Tibial artery (tissue), 4 donors: ENCODE data around the gene DNAJC27.

Experiments
- DNase-seq, 2 donors: peaks; one replicate each; pipeline ENCODE4 v3.0.0-alpha.2; 2019
- H3K27ac ChIP-seq, 2 donors: fragments of 200-600 bp; sonication (generic) in 1 of 2; 1 replicate in 1 of 2; 2 replicates in 1 of 2; pipeline ENCODE4 v1.5.1; 2018 to 2019; ENCODE audit warnings: mild to moderate bottlenecking in 1 of 2
- H3K27me3 ChIP-seq, 2 donors: fragments of 200-600 bp; sonication (generic) in 1 of 2; one replicate each; pipeline versions ENCODE4 v1.5.1 to v1.6.0; 2016 to 2019
- H3K36me3 ChIP-seq, 3 donors: fragments of 200-600 bp; sonication (generic) in 2 of 3; one replicate each; pipeline ENCODE4 v1.5.1; 2016 to 2019; ENCODE audit warnings: mild to moderate bottlenecking in 2 of 3
- H3K4me1 ChIP-seq, 4 donors: fragments of 200-600 bp; sonication (generic) in 2 of 4; 1 replicate in 3 of 4; 2 replicates in 1 of 4; pipeline ENCODE4 v1.5.1; 2016 to 2019
- H3K4me3 ChIP-seq, 2 donors: fragments of 200-600 bp; sonication (generic) in 1 of 2; 1 replicate in 1 of 2; 2 replicates in 1 of 2; pipeline ENCODE4 v1.5.1; 2018 to 2019; ENCODE audit warnings: mild to moderate bottlenecking in 2 of 2
- H3K9me3 ChIP-seq, 3 donors: fragments of 200-600 bp; sonication (generic) in 1 of 3; one replicate each; pipeline ENCODE4 v1.5.1; 2016 to 2019
- intact Hi-C: fragments of 100-400 bp; cut with DNase I; formaldehyde crosslinking; loops from one replicate; pipeline ENCODE4 v1.15.0; 2023; ENCODE audit warnings: low total_unique reads
- TF ChIP-seq, protein P1 (sequence below), 2 experiments: fragments of 200-600 bp in 1 of 2; fragments of 450-650 bp in 1 of 2; IDR thresholded peaks; one replicate each; pipeline ENCODE4 v1.5.1; 2017 to 2019; ENCODE audit warnings: antibody characterized with exemption in 2 of 2, mild to moderate bottlenecking in 1 of 2, moderate library complexity in 1 of 2

The DNAJC27 gene

DNA sequence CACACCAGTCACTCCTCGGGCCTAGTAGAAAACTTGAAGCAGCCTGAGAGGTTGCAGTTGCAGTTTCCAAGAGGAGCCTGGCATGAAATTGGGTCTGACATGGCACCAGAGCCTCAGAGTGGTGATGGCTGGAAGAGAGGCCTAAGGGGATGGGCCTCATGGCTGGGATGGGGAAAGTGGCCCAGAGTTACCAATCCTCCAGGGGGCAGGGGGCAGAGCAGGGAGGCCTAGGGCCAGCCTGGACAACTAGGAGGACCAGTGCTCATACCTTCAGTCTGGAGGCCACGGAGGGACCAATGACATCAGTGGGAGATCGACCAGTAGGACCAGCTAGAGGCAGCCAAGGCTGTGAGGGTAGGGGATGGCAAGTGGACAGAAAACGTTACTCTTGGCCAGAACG lies 36.6 kb downstream of the DNAJC27 start:
- H3K4me1 ChIP-seq: peaks cover 0 to 6% (median 2%) of the 10 kb centered on the region in 4 donors
- intact Hi-C loops: no loop called here
- no peaks in the 10 kb centered on the region for H3K36me3 ChIP-seq
- H3K4me3 ChIP-seq: no peak overlapping the region
- TF ChIP-seq, protein P1, sequence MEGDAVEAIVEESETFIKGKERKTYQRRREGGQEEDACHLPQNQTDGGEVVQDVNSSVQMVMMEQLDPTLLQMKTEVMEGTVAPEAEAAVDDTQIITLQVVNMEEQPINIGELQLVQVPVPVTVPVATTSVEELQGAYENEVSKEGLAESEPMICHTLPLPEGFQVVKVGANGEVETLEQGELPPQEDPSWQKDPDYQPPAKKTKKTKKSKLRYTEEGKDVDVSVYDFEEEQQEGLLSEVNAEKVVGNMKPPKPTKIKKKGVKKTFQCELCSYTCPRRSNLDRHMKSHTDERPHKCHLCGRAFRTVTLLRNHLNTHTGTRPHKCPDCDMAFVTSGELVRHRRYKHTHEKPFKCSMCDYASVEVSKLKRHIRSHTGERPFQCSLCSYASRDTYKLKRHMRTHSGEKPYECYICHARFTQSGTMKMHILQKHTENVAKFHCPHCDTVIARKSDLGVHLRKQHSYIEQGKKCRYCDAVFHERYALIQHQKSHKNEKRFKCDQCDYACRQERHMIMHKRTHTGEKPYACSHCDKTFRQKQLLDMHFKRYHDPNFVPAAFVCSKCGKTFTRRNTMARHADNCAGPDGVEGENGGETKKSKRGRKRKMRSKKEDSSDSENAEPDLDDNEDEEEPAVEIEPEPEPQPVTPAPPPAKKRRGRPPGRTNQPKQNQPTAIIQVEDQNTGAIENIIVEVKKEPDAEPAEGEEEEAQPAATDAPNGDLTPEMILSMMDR (IDR thresholded peaks at IDR 0.05): no peak
- no peaks in the 10 kb centered on the region for H3K9me3 ChIP-seq
- no peak for DNase-seq
- H3K27ac ChIP-seq: no peak overlapping the region
- H3K27me3 ChIP-seq: no peaks in the 10 kb centered on the region

DNA sequence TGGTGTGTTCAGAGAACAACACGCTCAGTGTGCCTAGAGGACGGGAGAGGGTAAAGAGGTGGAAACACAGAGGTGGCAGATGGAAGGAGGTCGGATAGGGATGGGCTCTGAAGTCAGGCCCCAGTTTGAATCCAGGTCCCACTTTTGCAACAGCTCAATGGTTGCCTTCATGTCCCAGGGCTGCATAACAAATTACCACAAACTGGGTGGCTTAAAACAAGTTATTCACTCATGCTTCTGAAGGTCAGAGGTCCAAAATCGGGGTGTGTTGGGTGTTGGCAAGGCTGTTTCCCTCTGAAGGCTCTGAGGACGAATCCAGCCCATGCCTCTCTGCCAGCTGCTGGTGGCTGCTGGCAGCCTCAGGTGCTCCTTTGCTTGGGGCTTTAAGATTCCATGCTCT lies 39.0 kb downstream of the DNAJC27 start:
- TF ChIP-seq, protein P1 (IDR thresholded peaks at IDR 0.05): no peak
- H3K27ac ChIP-seq: no peak overlapping the region
- H3K27me3 ChIP-seq: no peaks in the 10 kb centered on the region
- DNase-seq: no peak
- H3K9me3 ChIP-seq: no peaks in the 10 kb centered on the region
- H3K36me3 ChIP-seq: no peaks in the 10 kb centered on the region
- H3K4me1 ChIP-seq: peaks cover 0 to 6% (median 2%) of the 10 kb centered on the region in 4 donors
- H3K4me3 ChIP-seq: no peak overlapping the region
- intact Hi-C loops: no loop called here

DNA sequence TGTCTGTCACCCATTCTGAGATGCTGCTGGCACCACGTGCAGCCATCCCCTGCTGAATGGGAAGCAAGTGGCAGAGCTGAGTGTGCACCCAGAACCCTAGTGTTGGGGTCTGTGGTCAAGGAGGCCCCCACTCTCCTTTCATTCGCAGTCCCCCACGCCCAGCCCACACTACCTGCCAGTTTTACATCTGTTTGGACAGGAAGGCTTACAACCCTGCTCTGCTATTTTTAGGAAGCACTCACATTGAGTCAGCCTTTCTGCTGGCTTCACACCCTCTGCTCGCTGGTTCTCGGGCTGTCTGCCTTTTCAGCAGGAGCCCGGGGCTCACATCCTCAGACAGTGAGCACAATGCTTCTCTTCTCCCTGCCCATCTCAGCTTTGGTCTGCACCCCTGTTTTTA lies 41.0 kb downstream of the DNAJC27 start:
- Histone ChIP-seq H3K4me3 (no peak overlapping the region), H3K9me3 (no peaks in the 10 kb centered on the region), H3K4me1 (peaks cover 0 to 20% (median 5%) of the 10 kb centered on the region in 4 donors), H3K36me3 (no peaks in the 10 kb centered on the region), H3K27me3 (no peaks in the 10 kb centered on the region), H3K27ac (no peak overlapping the region)
- TF ChIP-seq, protein P1 (IDR thresholded peaks at IDR 0.05): no peak
- DNase-seq: no peak
- intact Hi-C loops: no loop called here

DNA sequence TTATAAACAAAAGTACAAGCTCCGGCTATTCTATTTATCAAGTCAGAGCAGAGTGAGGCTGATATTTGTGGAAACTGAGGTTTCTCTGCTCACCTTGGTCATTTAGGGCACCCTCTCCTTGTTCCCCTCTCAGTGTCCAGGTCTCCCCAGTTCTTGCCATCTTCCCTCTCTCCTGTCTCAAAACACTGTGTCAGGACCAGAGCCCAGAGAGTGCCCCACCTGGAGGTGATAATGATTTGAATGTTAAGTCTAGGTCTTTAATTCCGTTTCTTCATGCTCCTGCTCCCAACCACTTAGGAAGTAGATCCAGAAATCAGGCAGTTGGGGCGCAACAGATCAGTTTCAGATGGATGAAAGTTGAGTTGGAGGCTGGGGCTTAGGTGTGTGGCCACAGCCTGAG lies 42.5 kb downstream of the DNAJC27 start:
- Histone ChIP-seq H3K36me3 (no peaks in the 10 kb centered on the region), H3K9me3 (no peaks in the 10 kb centered on the region)
- TF ChIP-seq, protein P1 (IDR thresholded peaks at IDR 0.05): no peak

DNA sequence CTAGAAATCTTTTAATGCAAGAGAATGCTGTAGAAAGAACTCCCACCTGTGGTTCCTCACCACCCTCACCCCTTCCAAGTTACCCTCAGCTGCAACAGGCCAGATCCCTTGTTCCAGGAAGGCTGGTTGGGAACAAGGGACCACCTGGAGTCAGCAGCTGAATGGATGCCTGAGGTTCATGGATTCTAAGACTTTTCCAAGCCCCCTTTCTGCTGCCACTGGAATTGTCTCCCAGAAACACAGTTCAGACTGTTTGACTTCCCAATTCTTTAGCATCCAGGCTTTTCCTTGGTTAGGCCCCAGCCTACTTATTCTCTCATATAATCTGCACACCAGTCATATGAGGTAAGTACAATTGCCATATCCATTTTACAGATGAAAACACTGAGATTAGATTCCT lies 43.7 kb downstream of the DNAJC27 start:
- TF ChIP-seq, protein P1 (IDR thresholded peaks at IDR 0.05): no peak
- Histone ChIP-seq H3K36me3 (no peaks in the 10 kb centered on the region), H3K27ac (peak overlapping the region in 1 of 2 donors; percentile 73), H3K4me1 (peaks cover 0 to 20% (median 5%) of the 10 kb centered on the region in 4 donors), H3K9me3 (no peaks in the 10 kb centered on the region), H3K27me3 (no peaks in the 10 kb centered on the region), H3K4me3 (no peak overlapping the region)
- DNase-seq: no peak
- intact Hi-C loops: no loop called here

More for the DNA sequence above, 42.5 kb downstream of the DNAJC27 start:
- Histone ChIP-seq H3K27me3 (no peaks in the 10 kb centered on the region), H3K4me3 (no peak overlapping the region), H3K27ac (no peak overlapping the region), H3K4me1 (peaks cover 0 to 20% (median 5%) of the 10 kb centered on the region in 4 donors)
- no peak for DNase-seq
- intact Hi-C loops: no loop called here
